Memory B cell (primary cell): ENCODE measurements around the gene RNF121.

Source experiments
- ATAC-seq: fragments of 150-1000 bp; cut with Tn5 transposase; 2 replicates; pipeline ENCODE4 v1.10.0; 2021; ENCODE audit warnings: low read depth, mild to moderate bottlenecking, moderate library complexity
- DNase-seq, 2 donors: peaks; one replicate each; pipeline ENCODE4 v3.0.0; 2022; ENCODE audit warnings: low spot score in 2 of 2
- H3K27ac Mint-ChIP-seq: one replicate; pipeline ENCODE4 v1.8.0; 2022; ENCODE audit warnings: mild to moderate bottlenecking, moderate library complexity, mixed read lengths
- H3K27me3 Mint-ChIP-seq: one replicate; pipeline ENCODE4 v1.8.0; 2022; ENCODE audit warnings: mixed read lengths
- H3K36me3 Mint-ChIP-seq: one replicate; pipeline ENCODE4 v1.8.0; 2022; ENCODE audit warnings: mild to moderate bottlenecking, mixed read lengths
- H3K4me1 Mint-ChIP-seq: one replicate; pipeline ENCODE4 v1.8.0; 2022; ENCODE audit warnings: mixed read lengths
- H3K4me3 Mint-ChIP-seq: one replicate; pipeline ENCODE4 v1.8.0; 2022; ENCODE audit warnings: mild to moderate bottlenecking, moderate library complexity, mixed read lengths
- H3K9me3 Mint-ChIP-seq: one replicate; pipeline ENCODE4 v1.8.0; 2022; ENCODE audit warnings: mixed read lengths

The RNF121 gene

GRCh38 chr11:71927820-71928736, 768 bp upstream of the RNF121 start, which contains the start of gene XNDC1N:
TSS of gene XNDC1N (minus strand) at chr11:71928594. CDS start at chr11:71923353, 5,241 bp downstream.
- Mint-ChIP-seq H3K27me3 (no peaks in the 10 kb centered on the region), H3K4me3 (peak within 1 kb of the TSS; percentile 94), H3K9me3 (no peaks in the 10 kb centered on the region), H3K36me3 (peaks cover 3% of the 10 kb centered on the region), H3K27ac (peak within 1 kb of the TSS; percentile 98), H3K4me1 (peaks cover 31% of the 10 kb centered on the region)
- ATAC-seq (peak; percentile 80), DNase-seq (no peak)

DNA sequence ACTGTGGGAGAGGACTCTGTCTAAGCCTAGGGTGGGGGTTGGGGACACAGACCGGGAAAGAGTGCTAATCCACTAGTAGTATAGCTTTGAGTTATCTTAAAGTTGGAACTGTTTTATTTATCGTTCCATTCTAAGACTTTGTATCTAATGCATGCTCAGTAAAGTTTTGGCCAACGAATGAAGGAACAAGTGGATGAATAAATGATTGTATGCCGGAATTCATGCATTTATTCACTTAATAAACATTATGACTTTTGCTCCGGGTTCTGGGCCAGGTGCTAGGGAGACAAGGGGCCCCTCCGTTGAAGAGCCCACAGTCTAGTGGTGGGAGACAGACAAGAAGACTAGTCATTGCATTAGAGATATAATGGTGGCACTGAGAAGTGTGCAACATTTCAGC, 645 bp downstream of the RNF121 start:
- Mint-ChIP-seq H3K4me1 (peaks cover 41% of the 10 kb centered on the region), H3K27me3 (no peaks in the 10 kb centered on the region), H3K4me3 (peak overlapping the region; percentile 94), H3K9me3 (no peaks in the 10 kb centered on the region), H3K27ac (peak overlapping the region; percentile 98), H3K36me3 (peaks cover 3% of the 10 kb centered on the region)
- no peak for DNase-seq
- ATAC-seq, result no peak

GRCh38 chr11:71930556-71931244, 1.9 kb downstream of the RNF121 start:
- ATAC-seq, result no peak
- peaks cover 43% of the 10 kb centered on the region for H3K4me1 Mint-ChIP-seq
- peak overlapping the region; percentile 94 for H3K4me3 Mint-ChIP-seq
- no peaks in the 10 kb centered on the region for H3K36me3 Mint-ChIP-seq
- no peaks in the 10 kb centered on the region for H3K9me3 Mint-ChIP-seq
- DNase-seq, result no peak
- H3K27me3 Mint-ChIP-seq, result no peaks in the 10 kb centered on the region
- H3K27ac Mint-ChIP-seq, result peak overlapping the region; percentile 98

- Mint-ChIP-seq H3K4me1 (peaks cover 43% of the 10 kb centered on the region), H3K36me3 (no peaks in the 10 kb centered on the region), H3K27me3 (no peaks in the 10 kb centered on the region), H3K9me3 (no peaks in the 10 kb centered on the region), H3K4me3 (peak overlapping the region; percentile 30), H3K27ac (peak overlapping the region; percentile 73)
- DNase-seq (no peak), ATAC-seq (no peak)
Measured at GRCh38 chr11:71931245-71931602, 2.4 kb downstream of the RNF121 start.

GRCh38 chr11:71933141-71933933, 4.5 kb downstream of the RNF121 start:
- no peak for DNase-seq
- H3K27ac Mint-ChIP-seq, result peak overlapping the region; percentile 96
- peaks cover 6% of the 10 kb centered on the region for H3K36me3 Mint-ChIP-seq
- H3K27me3 Mint-ChIP-seq, result no peaks in the 10 kb centered on the region
- peaks cover 43% of the 10 kb centered on the region for H3K4me1 Mint-ChIP-seq
- no peak overlapping the region for H3K4me3 Mint-ChIP-seq
- no peaks in the 10 kb centered on the region for H3K9me3 Mint-ChIP-seq
- no peak for ATAC-seq

DNA sequence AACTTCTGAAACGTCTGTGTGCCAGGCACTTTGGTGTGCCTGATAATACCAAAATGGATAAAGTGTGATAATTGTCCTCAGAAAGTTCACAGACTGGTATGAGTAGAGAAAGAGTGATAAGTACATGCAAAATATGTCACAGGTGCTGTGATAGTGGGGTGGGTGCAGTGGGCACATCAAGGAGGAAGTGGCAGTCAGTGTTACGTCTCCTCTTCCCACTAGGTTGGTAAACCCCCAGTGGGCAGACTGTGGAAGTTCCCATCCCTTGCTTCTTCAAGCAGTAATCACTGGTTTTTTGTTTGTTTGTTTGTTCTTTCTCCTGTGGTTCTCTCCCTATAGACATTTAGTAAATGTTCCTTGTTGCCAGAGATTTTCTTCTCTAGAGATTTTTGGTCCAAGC, 5.4 kb downstream of the RNF121 start:
- Mint-ChIP-seq H3K9me3 (no peaks in the 10 kb centered on the region), H3K4me3 (peak overlapping the region; percentile 74), H3K27me3 (no peaks in the 10 kb centered on the region), H3K36me3 (peaks cover 6% of the 10 kb centered on the region), H3K4me1 (peaks cover 39% of the 10 kb centered on the region), H3K27ac (peak overlapping the region; percentile 96)
- DNase-seq, result peak; percentile 24 to 47
- ATAC-seq, result peak; percentile 100

DNA sequence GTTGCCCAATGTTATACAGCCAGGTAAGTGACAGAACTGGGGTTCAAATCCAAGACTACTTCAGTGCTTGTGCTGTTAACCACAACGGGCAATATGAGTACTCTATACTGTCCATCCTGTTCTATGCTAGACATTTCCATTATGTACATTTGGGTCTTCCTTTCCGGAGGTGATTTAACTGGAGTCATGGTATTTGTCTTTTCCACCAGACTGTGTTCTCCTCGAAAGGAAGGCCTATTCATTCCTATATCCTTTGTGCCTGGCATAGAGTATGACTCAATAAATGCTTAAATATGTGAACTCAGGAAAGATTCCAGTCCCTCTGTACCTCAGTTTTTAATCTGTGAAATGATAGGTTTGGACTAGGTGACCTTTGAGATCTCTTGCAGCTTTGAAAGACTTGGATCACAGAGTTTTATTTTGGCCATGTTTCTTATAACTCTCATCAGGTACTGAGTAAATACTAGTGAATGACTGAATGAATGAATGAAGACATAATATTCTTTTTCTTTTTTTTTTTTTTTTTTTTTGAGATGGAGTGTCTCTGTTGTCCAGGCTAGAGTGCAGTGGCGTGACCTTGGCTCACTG, 6.6 kb downstream of the RNF121 start:
- DNase-seq, result no peak
- Mint-ChIP-seq H3K27ac (peak overlapping the region; percentile 72), H3K27me3 (no peaks in the 10 kb centered on the region), H3K9me3 (no peaks in the 10 kb centered on the region), H3K36me3 (peaks cover 6% of the 10 kb centered on the region), H3K4me3 (no peak overlapping the region), H3K4me1 (peaks cover 27% of the 10 kb centered on the region)
- no peak for ATAC-seq

- DNase-seq (no peak), ATAC-seq (no peak)
- Mint-ChIP-seq H3K27ac (no peak overlapping the region), H3K4me3 (no peak overlapping the region), H3K27me3 (no peaks in the 10 kb centered on the region), H3K4me1 (peaks cover 18% of the 10 kb centered on the region), H3K36me3 (peaks cover 6% of the 10 kb centered on the region), H3K9me3 (no peaks in the 10 kb centered on the region)
Measured at GRCh38 chr11:71936825-71937224, 8.0 kb downstream of the RNF121 start.

DNA sequence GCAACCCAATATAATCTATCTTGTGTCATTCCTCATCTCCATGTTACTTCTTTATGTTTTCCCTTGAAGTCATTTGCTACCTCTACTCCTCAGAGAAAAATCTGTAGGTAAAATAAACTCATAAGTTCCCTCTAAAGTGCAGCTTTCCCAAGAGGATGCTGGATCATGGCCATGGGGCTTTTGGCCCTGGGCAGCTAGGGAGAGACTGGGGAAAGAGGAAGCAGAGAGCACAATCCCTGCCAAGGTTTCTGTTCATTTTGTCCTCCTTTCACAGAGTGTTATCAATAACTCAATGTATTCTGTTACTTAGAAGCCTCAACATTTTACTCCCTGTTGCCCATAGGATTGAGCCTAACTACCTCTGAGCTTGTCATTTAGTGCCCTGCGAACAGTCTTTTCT, 9.0 kb downstream of the RNF121 start:
- H3K27ac Mint-ChIP-seq, result peak overlapping the region; percentile 42

DNA sequence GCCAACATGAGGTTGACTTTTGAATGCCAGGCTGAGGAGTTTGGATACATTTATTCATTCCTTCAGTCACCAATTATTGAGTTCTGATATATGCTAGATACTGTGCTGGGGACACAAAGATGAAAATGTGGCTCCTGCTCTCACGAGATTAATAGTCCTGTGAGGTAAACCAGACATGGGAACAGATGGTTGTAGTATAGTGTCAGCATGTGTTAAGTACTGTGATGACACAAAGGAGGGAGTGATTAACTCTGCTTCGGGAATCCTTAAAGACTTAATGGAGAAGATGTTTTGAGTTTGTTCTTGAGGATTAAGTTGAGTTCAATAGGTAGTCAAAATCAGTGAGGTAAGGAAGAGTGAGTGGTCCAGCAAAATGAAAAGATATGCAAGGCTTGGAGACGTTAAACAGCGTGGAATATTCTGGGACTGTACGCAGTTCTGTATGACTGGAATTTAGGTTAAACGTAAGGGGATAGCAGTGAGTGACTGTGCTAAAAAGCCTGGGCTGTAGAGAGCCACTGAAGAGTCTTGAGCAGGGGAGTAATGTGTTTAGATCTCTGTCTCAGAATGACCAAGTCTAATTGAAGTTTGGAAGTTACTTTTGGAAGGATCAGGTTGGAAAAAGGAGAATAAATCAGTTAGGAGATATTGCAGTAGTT, 11.8 kb downstream of the RNF121 start:
- Mint-ChIP-seq H3K27ac (no peak overlapping the region), H3K4me1 (peaks cover 16% of the 10 kb centered on the region), H3K4me3 (no peak overlapping the region), H3K27me3 (no peaks in the 10 kb centered on the region), H3K9me3 (no peaks in the 10 kb centered on the region), H3K36me3 (peaks cover 6% of the 10 kb centered on the region)
- DNase-seq (no peak), ATAC-seq (no peak)

More for the DNA sequence above, 9.0 kb downstream of the RNF121 start:
- H3K27me3 Mint-ChIP-seq, result no peaks in the 10 kb centered on the region
- H3K4me3 Mint-ChIP-seq, result no peak overlapping the region
- H3K36me3 Mint-ChIP-seq, result peaks cover 6% of the 10 kb centered on the region
- no peak for DNase-seq
- no peak for ATAC-seq
- no peaks in the 10 kb centered on the region for H3K9me3 Mint-ChIP-seq
- H3K4me1 Mint-ChIP-seq, result peaks cover 15% of the 10 kb centered on the region

GRCh38 chr11:71946144-71946571, 17.3 kb downstream of the RNF121 start:
- Mint-ChIP-seq H3K27ac (no peak overlapping the region), H3K27me3 (no peaks in the 10 kb centered on the region), H3K9me3 (no peaks in the 10 kb centered on the region), H3K36me3 (peaks cover 4% of the 10 kb centered on the region), H3K4me3 (no peak overlapping the region), H3K4me1 (peaks cover 24% of the 10 kb centered on the region)
- no peak for DNase-seq
- ATAC-seq, result no peak

- Mint-ChIP-seq H3K4me1 (peaks cover 24% of the 10 kb centered on the region), H3K36me3 (peaks cover 4% of the 10 kb centered on the region), H3K9me3 (no peaks in the 10 kb centered on the region), H3K27ac (no peak overlapping the region), H3K27me3 (no peaks in the 10 kb centered on the region), H3K4me3 (no peak overlapping the region)
- no peak for ATAC-seq
- DNase-seq, result no peak
Measured at GRCh38 chr11:71947498-71947897, 18.7 kb downstream of the RNF121 start.

- DNase-seq, result no peak
- Mint-ChIP-seq H3K27ac (no peak overlapping the region), H3K4me1 (peaks cover 22% of the 10 kb centered on the region), H3K4me3 (no peak overlapping the region), H3K9me3 (no peaks in the 10 kb centered on the region), H3K27me3 (no peaks in the 10 kb centered on the region), H3K36me3 (peaks cover 4% of the 10 kb centered on the region)
- ATAC-seq, result no peak
Measured at GRCh38 chr11:71948314-71949027, 19.6 kb downstream of the RNF121 start.
